CD4-positive, alpha-beta memory T cell (primary cell): Measurements from ENCODE around the gene GALNT10. TPM values are rescaled to one million over a fixed set of nuclear protein-coding genes. Genes with fewer than 3 reads are reported as not detected.

ENCODE experiments used
- CTCF ChIA-PET: fragments of 350-600 bp; sonication (Branson Sonifier 250); formaldehyde crosslinking; loops from one replicate; lab custom pipeline; 2021; ENCODE audit warnings: inconsistent platforms; ENCODE audit not compliant: partially characterized antibody; lab: Charles Lee
- POLR2A ChIA-PET: fragments of 350-600 bp; sonication (Branson Sonifier 250); formaldehyde crosslinking; loops from one replicate; lab custom pipeline; 2021; ENCODE audit not compliant: partially characterized antibody; lab: Charles Lee
- DNase-seq, 5 donors: peaks; one replicate each; pipeline versions ENCODE4 v3.0.0 to v3.0.0-alpha.2; 2020 to 2022; ENCODE audit warnings: mixed read lengths in 1 of 5
- H3K27ac ChIP-seq: one replicate; pipeline ENCODE4 v1.7.0; 2013; ENCODE audit warnings: low read depth, low read length
- H3K27me3 ChIP-seq: 2 replicates; pipeline ENCODE4 v1.7.0; 2013; ENCODE audit warnings: mild to moderate bottlenecking, low read length, moderate library complexity; ENCODE audit not compliant: insufficient read depth
- H3K36me3 ChIP-seq: 2 replicates; pipeline ENCODE4 v1.7.0; 2013; ENCODE audit warnings: mild to moderate bottlenecking, low read length, moderate library complexity; ENCODE audit not compliant: insufficient read depth
- H3K4me1 ChIP-seq: 2 replicates; pipeline ENCODE4 v1.7.0; 2013; ENCODE audit warnings: mild to moderate bottlenecking, low read length, moderate library complexity; ENCODE audit not compliant: insufficient read depth
- H3K4me3 ChIP-seq, 2 donors: one replicate each; pipeline ENCODE4 v1.7.0; 2013; ENCODE audit warnings: low read length in 2 of 2, mild to moderate bottlenecking in 1 of 2
- H3K9me3 ChIP-seq, 2 donors: one replicate each; pipeline ENCODE4 v1.7.0; 2013; ENCODE audit warnings: low read length in 2 of 2, control low read depth in 1 of 2; ENCODE audit not compliant: control insufficient read depth in 1 of 2
- H3K27ac Mint-ChIP-seq, 7 donors: one replicate each; pipeline ENCODE4 v1.8.0; 2020 to 2021; ENCODE audit warnings: mixed read lengths in 7 of 7, mild to moderate bottlenecking in 6 of 7, inconsistent platforms in 3 of 7, moderate library complexity in 3 of 7
- H3K27me3 Mint-ChIP-seq, 2 donors: one replicate each; pipeline ENCODE4 v1.8.0; 2020 to 2021; ENCODE audit warnings: mixed read lengths in 2 of 2
- H3K36me3 Mint-ChIP-seq, 2 donors: one replicate each; pipeline ENCODE4 v1.8.0; 2020 to 2021; ENCODE audit warnings: mixed read lengths in 2 of 2, inconsistent platforms in 1 of 2, mild to moderate bottlenecking in 1 of 2
- H3K4me1 Mint-ChIP-seq, 4 donors: one replicate each; pipeline ENCODE4 v1.8.0; 2020 to 2021; ENCODE audit warnings: mixed read lengths in 4 of 4, mild to moderate bottlenecking in 1 of 4
- H3K4me3 Mint-ChIP-seq, 8 donors: one replicate each; pipeline ENCODE4 v1.8.0; 2020 to 2021; ENCODE audit warnings: mixed read lengths in 8 of 8, mild to moderate bottlenecking in 7 of 8, moderate library complexity in 6 of 8, inconsistent platforms in 3 of 8
- H3K9me3 Mint-ChIP-seq, 8 donors: one replicate each; pipeline ENCODE4 v1.8.0; 2020 to 2021; ENCODE audit warnings: mixed read lengths in 8 of 8, mild to moderate bottlenecking in 5 of 8, inconsistent platforms in 3 of 8, moderate library complexity in 1 of 8
- intact Hi-C: fragments of 100-400 bp; cut with micrococcal nuclease; formaldehyde crosslinking; loops from one replicate; pipeline ENCODE4 v1.15.1; 2023
- polyA plus RNA-seq, 2 donors: library from polyadenylated mRNA; unstranded; fragments of 300-500 nt; fragmentation: Illumina TruSeq; gene quantifications; one replicate each; pipeline ENCODE4 v1.2.3, GENCODE V29; 2021
- total RNA-seq, 2 experiments: library from RNA; stranded (reverse); gene quantifications; one replicate each; pipeline ENCODE4 v1.2.3, GENCODE V29; 2021

Gene GALNT10
- total and polyA plus RNA-seq, 4 experiments from 2014 or later: 9.6 to 35.7 (median 26.8) TPM

- H3K9me3 Mint-ChIP-seq: peaks cover 0 to 2% (median 0%) of the 10 kb centered on the region in 8 donors
- no peaks in the 10 kb centered on the region for H3K4me1 ChIP-seq
- peaks cover 27 to 32% of the 10 kb centered on the region in 2 donors for H3K36me3 Mint-ChIP-seq
- peak overlapping the region in 3 of 7 donors; percentile 3 to 51 (median 35) for H3K27ac Mint-ChIP-seq
- POLR2A ChIA-PET: no interaction called here
- intact Hi-C loops: no loop called here
- H3K27me3 Mint-ChIP-seq: no peaks in the 10 kb centered on the region
- no peak overlapping the region for H3K4me3 Mint-ChIP-seq
- H3K9me3 ChIP-seq: no peaks in the 10 kb centered on the region
- peaks cover 2 to 9% (median 4%) of the 10 kb centered on the region in 4 donors for H3K4me1 Mint-ChIP-seq
- no peaks in the 10 kb centered on the region for H3K36me3 ChIP-seq
- H3K27ac ChIP-seq: no peak overlapping the region
- CTCF ChIA-PET: interaction anchor here (0.9 kb wide), 1 partner anchor 14 kb away, joined by 3 read pairs; no protein-coding TSS in a partner anchor
- DNase-seq: no peak
- no peak overlapping the region for H3K4me3 ChIP-seq
- H3K27me3 ChIP-seq: no peaks in the 10 kb centered on the region
Observed at GRCh38 chr5:154320224-154321089, 129.9 kb downstream of the GALNT10 start.

- Histone ChIP-seq H3K4me3 (no peak overlapping the region), H3K9me3 (no peaks in the 10 kb centered on the region), H3K36me3 (no peaks in the 10 kb centered on the region), H3K4me1 (no peaks in the 10 kb centered on the region), H3K27ac (no peak overlapping the region), H3K27me3 (no peaks in the 10 kb centered on the region)
- no peak for DNase-seq
- Mint-ChIP-seq H3K4me3 (no peak overlapping the region), H3K36me3 (peaks cover 27 to 31% of the 10 kb centered on the region in 2 donors), H3K9me3 (peaks cover 0 to 2% (median 0%) of the 10 kb centered on the region in 8 donors), H3K27me3 (no peaks in the 10 kb centered on the region), H3K4me1 (peaks cover 1 to 9% (median 2%) of the 10 kb centered on the region in 4 donors), H3K27ac (no peak overlapping the region)
- CTCF ChIA-PET: interaction anchor here (0.9 kb wide), 1 partner anchor 13 kb away, joined by 3 read pairs; no protein-coding TSS in a partner anchor
- intact Hi-C loops: no loop called here
- POLR2A ChIA-PET: no interaction called here
Observed at GRCh38 chr5:154321546-154321945, 131.0 kb downstream of the GALNT10 start.

GRCh38 chr5:154324033-154324432 lies 133.5 kb downstream of the GALNT10 start:
- CTCF ChIA-PET: no interaction called here
- peaks cover 0 to 9% (median 2%) of the 10 kb centered on the region in 4 donors for H3K4me1 Mint-ChIP-seq
- no peak for DNase-seq
- H3K36me3 ChIP-seq: no peaks in the 10 kb centered on the region
- no peak overlapping the region for H3K4me3 ChIP-seq
- POLR2A ChIA-PET: no interaction called here
- intact Hi-C loops: no loop called here
- no peak overlapping the region for H3K27ac Mint-ChIP-seq
- H3K27me3 ChIP-seq: no peaks in the 10 kb centered on the region
- peaks cover 23 to 27% of the 10 kb centered on the region in 2 donors for H3K36me3 Mint-ChIP-seq
- no peak overlapping the region for H3K27ac ChIP-seq
- H3K27me3 Mint-ChIP-seq: no peaks in the 10 kb centered on the region
- H3K4me3 Mint-ChIP-seq: no peak overlapping the region
- H3K9me3 ChIP-seq: no peaks in the 10 kb centered on the region
- no peaks in the 10 kb centered on the region for H3K4me1 ChIP-seq
- peaks cover 0 to 2% (median 0%) of the 10 kb centered on the region in 8 donors for H3K9me3 Mint-ChIP-seq

- peaks cover 7% of the 10 kb centered on the region for H3K36me3 ChIP-seq
- H3K9me3 ChIP-seq: no peaks in the 10 kb centered on the region
- Mint-ChIP-seq H3K9me3 (peaks cover 0 to 2% (median 0%) of the 10 kb centered on the region in 8 donors), H3K27me3 (no peaks in the 10 kb centered on the region), H3K4me1 (peaks cover 0 to 6% (median under 1%) of the 10 kb centered on the region in 4 donors), H3K4me3 (no peak overlapping the region), H3K36me3 (peaks cover 35 to 36% of the 10 kb centered on the region in 2 donors), H3K27ac (no peak overlapping the region)
- ChIA-PET CTCF (no interaction called here), POLR2A (no interaction called here)
- no peaks in the 10 kb centered on the region for H3K4me1 ChIP-seq
- no peak for DNase-seq
- H3K27me3 ChIP-seq: no peaks in the 10 kb centered on the region
- intact Hi-C loops: no loop called here
- H3K4me3 ChIP-seq: no peak overlapping the region
- no peak overlapping the region for H3K27ac ChIP-seq
Observed at GRCh38 chr5:154325566-154325965, 135.0 kb downstream of the GALNT10 start.

- Mint-ChIP-seq H3K36me3 (peaks cover 46 to 54% of the 10 kb centered on the region in 2 donors), H3K27me3 (no peaks in the 10 kb centered on the region), H3K9me3 (no peaks in the 10 kb centered on the region), H3K4me1 (no peaks in the 10 kb centered on the region), H3K27ac (peak overlapping the region in 1 of 7 donors; percentile 33), H3K4me3 (no peak overlapping the region)
- Histone ChIP-seq H3K4me1 (no peaks in the 10 kb centered on the region), H3K27me3 (no peaks in the 10 kb centered on the region), H3K36me3 (peaks cover 18% of the 10 kb centered on the region), H3K27ac (no peak overlapping the region), H3K4me3 (no peak overlapping the region), H3K9me3 (no peaks in the 10 kb centered on the region)
- DNase-seq: no peak
- CTCF ChIA-PET: no interaction called here
- intact Hi-C loops: no loop called here
- POLR2A ChIA-PET: no interaction called here
Observed at GRCh38 chr5:154329062-154329461, 138.5 kb downstream of the GALNT10 start.

GRCh38 chr5:154329519-154330040 lies 139.0 kb downstream of the GALNT10 start:
- ChIA-PET POLR2A (no interaction called here), CTCF (no interaction called here)
- H3K4me1 Mint-ChIP-seq: no peaks in the 10 kb centered on the region

GRCh38 chr5:154330097-154330667 lies 139.6 kb downstream of the GALNT10 start:
- Mint-ChIP-seq H3K27ac (peak overlapping the region in 1 of 7 donors; percentile 37), H3K9me3 (no peaks in the 10 kb centered on the region), H3K36me3 (peaks cover 49 to 64% of the 10 kb centered on the region in 2 donors), H3K27me3 (no peaks in the 10 kb centered on the region), H3K4me1 (no peaks in the 10 kb centered on the region), H3K4me3 (no peak overlapping the region)
- no peaks in the 10 kb centered on the region for H3K27me3 ChIP-seq
- ChIA-PET CTCF (interaction anchor here (1.0 kb wide), 1 partner anchor 132 kb away, joined by 3 read pairs; no protein-coding TSS in a partner anchor), POLR2A (no interaction called here)
- intact Hi-C loops: no loop called here
- H3K27ac ChIP-seq: no peak overlapping the region
- H3K9me3 ChIP-seq: no peaks in the 10 kb centered on the region
- H3K4me1 ChIP-seq: no peaks in the 10 kb centered on the region
- H3K4me3 ChIP-seq: no peak overlapping the region
- H3K36me3 ChIP-seq: peaks cover 25% of the 10 kb centered on the region
- no peak for DNase-seq

More at GRCh38 chr5:154329519-154330040, 139.0 kb downstream of the GALNT10 start:
- Mint-ChIP-seq H3K9me3 (no peaks in the 10 kb centered on the region), H3K36me3 (peaks cover 46 to 59% of the 10 kb centered on the region in 2 donors), H3K27ac (peak overlapping the region in 1 of 7 donors; percentile 37), H3K4me3 (no peak overlapping the region), H3K27me3 (no peaks in the 10 kb centered on the region)
- Histone ChIP-seq H3K4me3 (no peak overlapping the region), H3K9me3 (no peaks in the 10 kb centered on the region), H3K36me3 (peaks cover 19% of the 10 kb centered on the region), H3K27me3 (no peaks in the 10 kb centered on the region), H3K4me1 (no peaks in the 10 kb centered on the region), H3K27ac (no peak overlapping the region)
- intact Hi-C loops: no loop called here
- DNase-seq: no peak
